ENCODE results near the gene FOSL2.

Gene FOSL2

DNA sequence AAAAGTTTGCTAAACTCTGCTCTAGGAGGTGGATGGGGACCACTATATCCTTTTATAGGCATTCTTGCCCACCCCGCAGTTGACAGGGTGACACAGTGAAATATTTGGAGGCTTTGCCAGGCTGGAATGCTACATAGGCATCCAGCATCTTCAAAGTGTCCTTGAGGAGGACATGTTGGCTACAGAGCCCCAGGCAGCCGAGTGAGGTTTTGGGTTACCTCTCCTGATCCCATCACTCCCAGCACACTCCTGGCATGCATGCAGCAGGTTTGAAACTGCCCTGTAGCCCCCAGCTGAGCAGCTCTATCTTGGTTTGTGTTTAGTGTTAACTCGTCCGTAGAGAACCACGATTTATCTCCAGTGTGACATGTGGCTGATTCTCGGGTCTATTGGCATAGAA lies 7.3 kb downstream of the FOSL2 start:
- peaks cover 5% of the 10 kb centered on the region for H3K27me3 ChIP-seq (ENCODE audit: insufficient read depth, insufficient read length)
- peaks cover 63% of the 10 kb centered on the region for H3K36me3 ChIP-seq (ENCODE audit: insufficient read depth, insufficient read length, low read length)
- H3K4me3 ChIP-seq (ENCODE audit: insufficient read length, low read depth): no peak overlapping the region
- no peaks in the 10 kb centered on the region for H3K4me1 ChIP-seq (ENCODE audit: insufficient read depth, insufficient read length)
- no peak overlapping the region for H3K9ac ChIP-seq (ENCODE audit: insufficient read length, low read depth)
- no peak for DNase-seq (ENCODE audit: low read depth, low spot score)
- no peaks in the 10 kb centered on the region for H3K9me3 ChIP-seq (ENCODE audit: insufficient read depth, low read length)
- TF ChIP-seq YY1 (IDR thresholded peaks at IDR 0.05; ENCODE audit: insufficient read depth, insufficient read length) (no peak), ZNF274 (IDR thresholded peaks at IDR 0.05; ENCODE audit: low read depth, low read length) (no peak), SUZ12 (IDR thresholded peaks at IDR 0.05; ENCODE audit: extremely low read depth, insufficient read depth, insufficient read length) (no peak)

DNA sequence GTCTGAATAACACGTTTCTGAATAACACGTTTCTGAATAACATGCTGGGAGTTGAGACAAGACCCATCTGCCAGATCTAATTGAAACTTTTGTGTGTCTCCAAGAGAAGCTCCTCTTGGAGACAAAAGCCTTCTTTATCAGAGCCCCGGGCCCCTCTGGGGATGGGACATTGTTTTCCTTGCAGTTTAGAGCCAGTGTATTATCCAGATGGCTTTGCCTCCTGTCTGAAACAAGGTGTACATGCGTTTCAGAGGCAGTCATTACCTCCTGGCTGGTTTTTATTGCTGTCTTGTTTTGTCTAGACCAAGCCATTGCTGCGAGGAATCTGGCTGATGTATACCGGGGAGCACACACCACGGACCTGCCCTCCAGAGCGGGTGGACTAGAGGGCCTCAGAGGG lies 7.8 kb downstream of the FOSL2 start:
- Histone ChIP-seq H3K27me3 (ENCODE audit: insufficient read depth, insufficient read length) (peaks cover under 1% of the 10 kb centered on the region), H3K4me3 (ENCODE audit: insufficient read length, low read depth) (no peak overlapping the region), H3K4me1 (ENCODE audit: insufficient read depth, insufficient read length) (no peaks in the 10 kb centered on the region), H3K36me3 (ENCODE audit: insufficient read depth, insufficient read length, low read length) (peaks cover 66% of the 10 kb centered on the region), H3K9me3 (ENCODE audit: insufficient read depth, low read length) (no peaks in the 10 kb centered on the region), H3K9ac (ENCODE audit: insufficient read length, low read depth) (no peak overlapping the region)
- TF ChIP-seq YY1 (IDR thresholded peaks at IDR 0.05; ENCODE audit: insufficient read depth, insufficient read length) (no peak), ZNF274 (IDR thresholded peaks at IDR 0.05; ENCODE audit: low read depth, low read length) (no peak), SUZ12 (IDR thresholded peaks at IDR 0.05; ENCODE audit: extremely low read depth, insufficient read depth, insufficient read length) (no peak)
- DNase-seq (ENCODE audit: low read depth, low spot score): no peak

GRCh38 chr2:28400921-28401320 lies 8.3 kb downstream of the FOSL2 start:
- peaks cover 67% of the 10 kb centered on the region for H3K36me3 ChIP-seq (ENCODE audit: insufficient read depth, insufficient read length, low read length)
- no peak for TF ChIP-seq SUZ12 (IDR thresholded peaks at IDR 0.05; ENCODE audit: extremely low read depth, insufficient read depth, insufficient read length)
- no peak for TF ChIP-seq ZNF274 (IDR thresholded peaks at IDR 0.05; ENCODE audit: low read depth, low read length)
- no peak for TF ChIP-seq YY1 (IDR thresholded peaks at IDR 0.05; ENCODE audit: insufficient read depth, insufficient read length)
- no peaks in the 10 kb centered on the region for H3K9me3 ChIP-seq (ENCODE audit: insufficient read depth, low read length)
- H3K27me3 ChIP-seq (ENCODE audit: insufficient read depth, insufficient read length): no peaks in the 10 kb centered on the region
- no peak overlapping the region for H3K4me3 ChIP-seq (ENCODE audit: insufficient read length, low read depth)
- DNase-seq (ENCODE audit: low read depth, low spot score): no peak
- H3K9ac ChIP-seq (ENCODE audit: insufficient read length, low read depth): no peak overlapping the region
- no peaks in the 10 kb centered on the region for H3K4me1 ChIP-seq (ENCODE audit: insufficient read depth, insufficient read length)

DNA sequence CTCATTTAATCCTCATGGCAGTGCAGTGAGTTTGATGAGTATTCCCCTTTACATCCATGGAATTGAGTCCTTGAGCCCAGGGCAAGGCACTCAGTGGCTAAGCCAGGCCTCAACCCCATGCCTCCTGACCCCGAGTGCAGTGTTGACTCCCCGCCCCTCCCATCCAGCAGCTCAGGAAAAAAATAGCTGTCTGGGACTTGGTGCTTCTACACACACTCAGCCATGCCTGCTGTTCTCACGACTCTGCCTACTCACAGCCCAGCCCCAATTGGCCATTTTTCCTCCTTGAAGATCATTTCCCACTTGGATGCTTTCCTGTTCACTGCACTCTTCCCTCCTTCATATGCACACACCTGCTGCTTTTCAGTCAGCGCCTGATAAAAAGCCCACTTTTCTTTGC lies 8.8 kb downstream of the FOSL2 start:
- Histone ChIP-seq H3K36me3 (ENCODE audit: insufficient read depth, insufficient read length, low read length) (peaks cover 69% of the 10 kb centered on the region), H3K9ac (ENCODE audit: insufficient read length, low read depth) (no peak overlapping the region)
- TF ChIP-seq SUZ12 (IDR thresholded peaks at IDR 0.05; ENCODE audit: extremely low read depth, insufficient read depth, insufficient read length): no peak

GRCh38 chr2:28401948-28402550 lies 9.4 kb downstream of the FOSL2 start:
- peaks cover 76% of the 10 kb centered on the region for H3K36me3 ChIP-seq (ENCODE audit: insufficient read depth, insufficient read length, low read length)
- H3K4me3 ChIP-seq (ENCODE audit: insufficient read length, low read depth): no peak overlapping the region
- no peak overlapping the region for H3K9ac ChIP-seq (ENCODE audit: insufficient read length, low read depth)
- DNase-seq (ENCODE audit: low read depth, low spot score): no peak
- H3K4me1 ChIP-seq (ENCODE audit: insufficient read depth, insufficient read length): no peaks in the 10 kb centered on the region
- H3K27me3 ChIP-seq (ENCODE audit: insufficient read depth, insufficient read length): no peaks in the 10 kb centered on the region
- TF ChIP-seq SUZ12 (IDR thresholded peaks at IDR 0.05; ENCODE audit: extremely low read depth, insufficient read depth, insufficient read length): no peak
- TF ChIP-seq ZNF274 (IDR thresholded peaks at IDR 0.05; ENCODE audit: low read depth, low read length): no peak
- no peak for TF ChIP-seq YY1 (IDR thresholded peaks at IDR 0.05; ENCODE audit: insufficient read depth, insufficient read length)
- H3K9me3 ChIP-seq (ENCODE audit: insufficient read depth, low read length): no peaks in the 10 kb centered on the region

More for the DNA sequence above, 8.8 kb downstream of the FOSL2 start:
- Histone ChIP-seq H3K27me3 (ENCODE audit: insufficient read depth, insufficient read length) (no peaks in the 10 kb centered on the region), H3K9me3 (ENCODE audit: insufficient read depth, low read length) (no peaks in the 10 kb centered on the region), H3K4me3 (ENCODE audit: insufficient read length, low read depth) (no peak overlapping the region), H3K4me1 (ENCODE audit: insufficient read depth, insufficient read length) (no peaks in the 10 kb centered on the region)
- DNase-seq (ENCODE audit: low read depth, low spot score): no peak

GRCh38 chr2:28403370-28403956 lies 10.8 kb downstream of the FOSL2 start:
- no peak for DNase-seq (ENCODE audit: low read depth, low spot score)
- H3K9ac ChIP-seq (ENCODE audit: insufficient read length, low read depth): no peak overlapping the region

DNA sequence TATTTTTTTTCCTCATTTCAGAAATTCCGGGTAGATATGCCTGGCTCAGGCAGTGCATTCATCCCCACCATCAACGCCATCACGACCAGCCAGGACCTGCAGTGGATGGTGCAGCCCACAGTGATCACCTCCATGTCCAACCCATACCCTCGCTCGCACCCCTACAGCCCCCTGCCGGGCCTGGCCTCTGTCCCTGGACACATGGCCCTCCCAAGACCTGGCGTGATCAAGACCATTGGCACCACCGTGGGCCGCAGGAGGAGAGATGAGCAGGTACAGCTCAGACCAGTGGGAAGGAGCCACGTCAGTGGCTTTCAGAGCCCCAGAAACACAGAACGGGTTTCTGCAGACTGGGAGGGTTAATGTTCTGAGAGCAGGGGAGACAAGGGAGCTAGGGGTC lies 11.4 kb downstream of the FOSL2 start:
- no peak overlapping the region for H3K9ac ChIP-seq (ENCODE audit: insufficient read length, low read depth)
- no peaks in the 10 kb centered on the region for H3K9me3 ChIP-seq (ENCODE audit: insufficient read depth, low read length)
- peaks cover 80% of the 10 kb centered on the region for H3K36me3 ChIP-seq (ENCODE audit: insufficient read depth, insufficient read length, low read length)
- no peaks in the 10 kb centered on the region for H3K4me1 ChIP-seq (ENCODE audit: insufficient read depth, insufficient read length)
- H3K27me3 ChIP-seq (ENCODE audit: insufficient read depth, insufficient read length): no peaks in the 10 kb centered on the region
- no peak for TF ChIP-seq SUZ12 (IDR thresholded peaks at IDR 0.05; ENCODE audit: extremely low read depth, insufficient read depth, insufficient read length)
- no peak for TF ChIP-seq YY1 (IDR thresholded peaks at IDR 0.05; ENCODE audit: insufficient read depth, insufficient read length)
- TF ChIP-seq ZNF274 (IDR thresholded peaks at IDR 0.05; ENCODE audit: low read depth, low read length): no peak
- DNase-seq (ENCODE audit: low read depth, low spot score): no peak
- no peak overlapping the region for H3K4me3 ChIP-seq (ENCODE audit: insufficient read length, low read depth)

More at GRCh38 chr2:28403370-28403956, 10.8 kb downstream of the FOSL2 start:
- H3K27me3 ChIP-seq (ENCODE audit: insufficient read depth, insufficient read length): no peaks in the 10 kb centered on the region
- TF ChIP-seq YY1 (IDR thresholded peaks at IDR 0.05; ENCODE audit: insufficient read depth, insufficient read length) (no peak), ZNF274 (IDR thresholded peaks at IDR 0.05; ENCODE audit: low read depth, low read length) (no peak), SUZ12 (IDR thresholded peaks at IDR 0.05; ENCODE audit: extremely low read depth, insufficient read depth, insufficient read length) (no peak)
- H3K9me3 ChIP-seq (ENCODE audit: insufficient read depth, low read length): no peaks in the 10 kb centered on the region
- H3K36me3 ChIP-seq (ENCODE audit: insufficient read depth, insufficient read length, low read length): peaks cover 78% of the 10 kb centered on the region
- H3K4me3 ChIP-seq (ENCODE audit: insufficient read length, low read depth): no peak overlapping the region
- no peaks in the 10 kb centered on the region for H3K4me1 ChIP-seq (ENCODE audit: insufficient read depth, insufficient read length)
